ENCODE data around the gene FAM107B.

Gene FAM107B

GRCh38 chr10:14554091-14554490 is 220.6 kb downstream of the FAM107B start:
- TF ChIP-seq CTCF (IDR thresholded peaks at IDR 0.05; ENCODE audit: low read depth, low read length, missing control alignments) = no peak
- DNase-seq (ENCODE audit: extremely low read depth, low read depth) = no peak
- H3K4me3 ChIP-seq (replicated peaks; ENCODE audit: low read depth, low read length) = no peak overlapping the region

GRCh38 chr10:14553448-14553847 is 221.2 kb downstream of the FAM107B start:
- no peak for DNase-seq (ENCODE audit: extremely low read depth, low read depth)
- no peak for TF ChIP-seq CTCF (IDR thresholded peaks at IDR 0.05; ENCODE audit: low read depth, low read length, missing control alignments)
- H3K4me3 ChIP-seq (replicated peaks; ENCODE audit: low read depth, low read length) = no peak overlapping the region

- no peak for DNase-seq (ENCODE audit: extremely low read depth, low read depth)
- no peak for TF ChIP-seq CTCF (IDR thresholded peaks at IDR 0.05; ENCODE audit: low read depth, low read length, missing control alignments)
Observed at GRCh38 chr10:14552015-14552414, 222.7 kb downstream of the FAM107B start.

GRCh38 chr10:14550471-14550981 is 224.2 kb downstream of the FAM107B start:
- no peak overlapping the region for H3K4me3 ChIP-seq (replicated peaks; ENCODE audit: low read depth, low read length)
- no peak for TF ChIP-seq CTCF (IDR thresholded peaks at IDR 0.05; ENCODE audit: low read depth, low read length, missing control alignments)
- no peak for DNase-seq (ENCODE audit: extremely low read depth, low read depth)

More at GRCh38 chr10:14552015-14552414, 222.7 kb downstream of the FAM107B start:
- H3K4me3 ChIP-seq (replicated peaks; ENCODE audit: low read depth, low read length) = no peak overlapping the region

GRCh38 chr10:14549496-14549895 is 225.2 kb downstream of the FAM107B start:
- no peak for DNase-seq (ENCODE audit: extremely low read depth, low read depth)
- H3K4me3 ChIP-seq (replicated peaks; ENCODE audit: low read depth, low read length) = no peak overlapping the region
- TF ChIP-seq CTCF (IDR thresholded peaks at IDR 0.05; ENCODE audit: low read depth, low read length, missing control alignments) = no peak

- TF ChIP-seq CTCF (IDR thresholded peaks at IDR 0.05; ENCODE audit: low read depth, low read length, missing control alignments) = no peak
- no peak overlapping the region for H3K4me3 ChIP-seq (replicated peaks; ENCODE audit: low read depth, low read length)
- DNase-seq (ENCODE audit: extremely low read depth, low read depth) = no peak
Observed at GRCh38 chr10:14548970-14549369, 225.7 kb downstream of the FAM107B start.

- no peak overlapping the region for H3K4me3 ChIP-seq (replicated peaks; ENCODE audit: low read depth, low read length)
- DNase-seq (ENCODE audit: extremely low read depth, low read depth) = no peak
- TF ChIP-seq CTCF (IDR thresholded peaks at IDR 0.05; ENCODE audit: low read depth, low read length, missing control alignments) = no peak
Observed at GRCh38 chr10:14548474-14548873, 226.2 kb downstream of the FAM107B start.

Data from HFF-Myc (cell line).